AG09309 (cell line): ENCODE measurements around the gene CDH12.

Experiments used
- DNase-seq: peaks from one replicate; pipeline ENCODE4 v3.0.0-alpha.2; 2010; ENCODE audit warnings: low read depth
- H3K4me3 ChIP-seq: 2 replicates; pipeline ENCODE4 v1.5.1; 2011; ENCODE audit warnings: mild to moderate bottlenecking, low read depth, low read length, moderate library complexity; ENCODE audit not compliant: control insufficient read depth
- CTCF ChIP-seq: IDR thresholded peaks from 2 replicates; pipeline ENCODE4 v1.5.1; 2011; ENCODE audit warnings: mild to moderate bottlenecking, low read depth, low read length, inconsistent platforms; ENCODE audit not compliant: insufficient read depth, control insufficient read depth; ENCODE audit errors: missing control alignments

The CDH12 gene

GRCh38 chr5:22070186-22070728 lies 782.9 kb downstream of the CDH12 start:
- no peak for DNase-seq
- TF ChIP-seq CTCF: no peak
- H3K4me3 ChIP-seq: no peak overlapping the region

GRCh38 chr5:22063717-22064116 lies 789.4 kb downstream of the CDH12 start:
- no peak overlapping the region for H3K4me3 ChIP-seq
- no peak for DNase-seq
- TF ChIP-seq CTCF: no peak

GRCh38 chr5:22058620-22059019 lies 794.5 kb downstream of the CDH12 start:
- DNase-seq: no peak
- no peak for TF ChIP-seq CTCF
- H3K4me3 ChIP-seq: no peak overlapping the region

GRCh38 chr5:22057012-22057411 lies 796.1 kb downstream of the CDH12 start:
- TF ChIP-seq CTCF: no peak
- H3K4me3 ChIP-seq: no peak overlapping the region
- no peak for DNase-seq

- no peak for DNase-seq
- no peak for TF ChIP-seq CTCF
- no peak overlapping the region for H3K4me3 ChIP-seq
Measured at GRCh38 chr5:22056601-22057000, 796.5 kb downstream of the CDH12 start.

- TF ChIP-seq CTCF: no peak
- no peak for DNase-seq
Measured at GRCh38 chr5:22053195-22053594, 799.9 kb downstream of the CDH12 start.

GRCh38 chr5:22051881-22052280 lies 801.3 kb downstream of the CDH12 start:
- no peak overlapping the region for H3K4me3 ChIP-seq
- no peak for DNase-seq
- TF ChIP-seq CTCF: no peak

More at GRCh38 chr5:22053195-22053594, 799.9 kb downstream of the CDH12 start:
- H3K4me3 ChIP-seq: no peak overlapping the region
